HuH-7.5 (cell line): Measurements from ENCODE around the gene PFN3.
A peak's percentile ranks its signal among the peaks of the same experiment; 100 is the strongest.
"Not testable (repeated sequence)": the region's sequence is repeated elsewhere in the genome, so short reads cannot be mapped to it uniquely, and the experiment has no call there.

Source experiments
- DNase-seq: peaks from one replicate; pipeline ENCODE4 v3.0.0; 2011; ENCODE audit warnings: low spot score

Gene PFN3

GRCh38 chr5:177372034-177372896, 28.2 kb downstream of the PFN3 start:
- no peak for DNase-seq

- DNase-seq = no peak
Measured at GRCh38 chr5:177371120-177372033, 29.1 kb downstream of the PFN3 start.

GRCh38 chr5:177370488-177371119, 29.9 kb downstream of the PFN3 start:
- DNase-seq = peak; percentile 96

GRCh38 chr5:177369645-177370440, 30.6 kb downstream of the PFN3 start:
- no peak for DNase-seq

- DNase-seq = peak; percentile 82
Measured at GRCh38 chr5:177368869-177369644, 31.4 kb downstream of the PFN3 start.

GRCh38 chr5:177367981-177368868, 32.2 kb downstream of the PFN3 start:
- DNase-seq = no peak

GRCh38 chr5:177367323-177367848, 33.1 kb downstream of the PFN3 start:
- DNase-seq = no peak

GRCh38 chr5:177366528-177367322, 33.7 kb downstream of the PFN3 start:
- peak; percentile 99 for DNase-seq

GRCh38 chr5:177365845-177366527, 34.5 kb downstream of the PFN3 start:
- DNase-seq = no peak

GRCh38 chr5:177364159-177364962, 36.1 kb downstream of the PFN3 start:
- DNase-seq = no peak

- no peak for DNase-seq
Measured at GRCh38 chr5:177363565-177363964, 36.9 kb downstream of the PFN3 start.

GRCh38 chr5:177362610-177363507, 37.6 kb downstream of the PFN3 start:
- DNase-seq = peak; percentile 90

- no peak for DNase-seq
Measured at GRCh38 chr5:177362292-177362609, 38.2 kb downstream of the PFN3 start.

- DNase-seq = no peak
Measured at GRCh38 chr5:177361418-177362291, 38.8 kb downstream of the PFN3 start.

- DNase-seq = not testable (repeated sequence)
Measured at GRCh38 chr5:177360740-177361139, 39.7 kb downstream of the PFN3 start.
